Left ventricle myocardium superior (tissue), 1 donor: ENCODE data around the gene CHRFAM7A. TPM values are rescaled to one million over a fixed set of nuclear protein-coding genes. Genes with fewer than 3 reads are reported as not detected.
"Not testable (repeated sequence)": the region's sequence is repeated elsewhere in the genome, so short reads cannot be mapped to it uniquely, and the experiment has no call there.

ENCODE experiments used
- ATAC-seq: fragments of 200-7000 bp; cut with Tn5 transposase; one replicate; pipeline ENCODE4 v1.9.1; 2020; ENCODE audit warnings: mild to moderate bottlenecking, moderate library complexity
- DNase-seq: peaks from one replicate; pipeline ENCODE4 v3.0.0-alpha.2; 2020
- intact Hi-C: fragments of 100-400 bp; cut with micrococcal nuclease; formaldehyde crosslinking; loops from one replicate; pipeline ENCODE4 v1.11.0; 2022
- total RNA-seq: library from RNA; stranded (reverse); fragmentation: NEBNext Ultra II Directional; extraction: Animal tissue kit (Norgen Biotek cat#: 25700); gene quantifications from one replicate; pipeline ENCODE4 v1.2.1, GENCODE V29; 2021
- donor health status: DM: no; HTN: yes; CAD: no; lungs with severe emphysema.

The CHRFAM7A gene
- total RNA-seq, 1 donor from 2014 or later, result 1.3 TPM

- DNase-seq, ATAC-seq, intact Hi-C loops: not testable (repeated sequence)
Measured at GRCh38 chr15:30336584-30336983, 56.8 kb downstream of the CHRFAM7A start.

GRCh38 chr15:30334152-30334551, 59.2 kb downstream of the CHRFAM7A start:
- intact Hi-C loops, result not testable (repeated sequence)

GRCh38 chr15:30326145-30326544, 67.2 kb downstream of the CHRFAM7A start:
- ATAC-seq, DNase-seq, intact Hi-C loops: not testable (repeated sequence)

More at GRCh38 chr15:30334152-30334551, 59.2 kb downstream of the CHRFAM7A start:
- DNase-seq, ATAC-seq: not testable (repeated sequence)

GRCh38 chr15:30321063-30321462, 72.3 kb downstream of the CHRFAM7A start:
- intact Hi-C loops, ATAC-seq, DNase-seq: not testable (repeated sequence)

- DNase-seq, intact Hi-C loops, ATAC-seq: not testable (repeated sequence)
Measured at GRCh38 chr15:30315704-30316103, 77.6 kb downstream of the CHRFAM7A start.

- intact Hi-C loops, ATAC-seq, DNase-seq: not testable (repeated sequence)
Measured at GRCh38 chr15:30310575-30310974, 82.8 kb downstream of the CHRFAM7A start.

Other genes starting within 250 kb of the CHRFAM7A start
- gene GOLGA8R, start 20.7 kb upstream of the CHRFAM7A start, total RNA-seq, result 5.2 TPM
- 1.1 TPM for gene GOLGA8Q, start 158.5 kb upstream of the CHRFAM7A start, total RNA-seq
- gene GOLGA8H, start 210.5 kb upstream of the CHRFAM7A start, total RNA-seq, result not detected